Pancreas (tissue), 10 donors: ENCODE measurements around the gene DUSP21. TPM values are rescaled to one million over a fixed set of nuclear protein-coding genes. Genes with fewer than 3 reads are reported as not detected.
"Not testable (repeated sequence)": the region's sequence is repeated elsewhere in the genome, so short reads cannot be mapped to it uniquely, and the experiment has no call there.

Source experiments
- ATAC-seq, 4 donors: fragments of 200-7000 bp; cut with Tn5 transposase; one replicate each; pipeline versions ENCODE4 v1.8.0 to v1.9.1; 2020; ENCODE audit warnings: mild to moderate bottlenecking in 4 of 4, moderate library complexity in 4 of 4
- DNase-seq, 6 donors: peaks; one replicate each; pipeline ENCODE4 v3.0.0-alpha.2; 2020
- FAIRE-seq: peaks from 2 replicates; lab custom pipeline; 2012; peaks lifted over from hg19 to GRCh38; lab: Jason Lieb, UNC
- H3K27ac ChIP-seq, 4 donors: fragments of 200-600 bp; sonication (generic); 1 replicate in 3 of 4; 2 replicates in 1 of 4; pipeline versions ENCODE4 v1.5.0 to v1.8.0; 2020
- H3K27me3 ChIP-seq, 4 donors: fragments of 200-600 bp; one replicate each; pipeline ENCODE4 v1.8.0; 2021
- H3K36me3 ChIP-seq, 3 donors: fragments of 200-600 bp; sonication (generic) in 1 of 3; one replicate each; pipeline versions ENCODE4 v1.5.0 to v1.8.0; 2020 to 2021
- H3K4me1 ChIP-seq, 3 donors: fragments of 200-600 bp; one replicate each; pipeline ENCODE4 v1.8.0; 2021
- H3K4me3 ChIP-seq, 4 donors: fragments of 200-600 bp; sonication (generic) in 2 of 4; one replicate each; pipeline versions ENCODE4 v1.5.0 to v1.8.0; 2020 to 2021
- H3K9me3 ChIP-seq, 4 donors: fragments of 200-600 bp; one replicate each; pipeline ENCODE4 v1.8.0; 2021
- WGBS, 2 donors: extraction: QIAGEN DNeasy Blood & Tissue Kit; methylation state at CpG; one replicate each; pipeline ENCODE4 v1.1.7; 2013; 5-methylcytosine and 5-hydroxymethylcytosine counted together
- intact Hi-C, 3 donors: fragments of 100-400 bp; cut with DNase I; formaldehyde crosslinking; loops; one replicate each; pipeline versions ENCODE4 v1.11.1 to v1.14.2; 2022
- polyA plus RNA-seq, 2 donors: library from polyadenylated mRNA; stranded (reverse); fragments of 200-250 nt; gene quantifications; one replicate each; pipeline ENCODE4 v1.2.3, GENCODE V29; 2013
- total RNA-seq, 6 donors: library from RNA; stranded (reverse); fragmentation: NEBNext Ultra II Directional in 4 of 6; extraction: Animal tissue kit (Norgen Biotek cat#: 25700) in 4 of 6; gene quantifications; one replicate each; pipeline versions ENCODE4 v1.2.1 to v1.2.4, GENCODE V29; 2021 to 2023
- TF ChIP-seq, protein P1 (sequence below), 4 donors: fragments of 200-600 bp; sonication (generic) in 3 of 4; IDR thresholded peaks; one replicate each; pipeline versions ENCODE4 v1.5.0 to v1.8.0; 2021; ENCODE audit warnings: antibody characterized with exemption in 4 of 4
- donor health status: healthy with polysubstance abuse.
- donor health status: DM: no; HTN: no; CAD: no; lungs with moderate emphysema.
- donor health status: DM: no; HTN: no; CAD: no.
- donor health status: control.
- donor health status: control.
- donor health status: Bipolar disorder and iron deficiency.
- donor health status: DM: yes; HTN: yes; CAD: no.
- donor health status: DM: no; HTN: no; CAD: no.
- donor health status: DM: no; HTN: no; CAD: no.
- donor health status: DM: yes; HTN: yes; CAD: no.

Gene DUSP21
- total and polyA plus RNA-seq, 8 donors, result not detected

DNA sequence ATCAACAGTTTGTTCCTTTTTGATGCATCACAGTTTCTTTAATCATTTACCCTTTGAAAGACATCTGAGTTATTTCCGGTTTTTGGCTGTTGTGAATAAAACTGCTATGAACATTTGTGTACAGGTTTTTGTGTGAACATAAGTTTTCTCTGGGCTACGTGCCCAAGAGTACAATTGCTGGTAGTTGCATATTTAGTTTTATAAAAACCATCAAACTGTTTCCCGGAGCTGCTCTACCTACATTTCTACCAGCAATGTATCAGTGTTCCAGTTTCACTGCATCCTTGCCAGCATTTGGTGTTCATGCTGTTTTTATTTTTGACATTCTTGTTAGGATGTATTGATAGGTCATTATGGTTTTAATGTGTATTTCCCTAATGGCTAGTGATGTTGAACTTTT, 46.4 kb downstream of the DUSP21 start:
- no peaks in the 10 kb centered on the region for H3K9me3 ChIP-seq
- peaks cover 6 to 13% (median 12%) of the 10 kb centered on the region in 3 donors for H3K4me1 ChIP-seq
- DNase-seq, result no peak
- H3K36me3 ChIP-seq, result no peaks in the 10 kb centered on the region
- 28 to 33% methylated on average over 3 of the region's 3 CpGs for WGBS, 2 donors
- TF ChIP-seq, protein P1, sequence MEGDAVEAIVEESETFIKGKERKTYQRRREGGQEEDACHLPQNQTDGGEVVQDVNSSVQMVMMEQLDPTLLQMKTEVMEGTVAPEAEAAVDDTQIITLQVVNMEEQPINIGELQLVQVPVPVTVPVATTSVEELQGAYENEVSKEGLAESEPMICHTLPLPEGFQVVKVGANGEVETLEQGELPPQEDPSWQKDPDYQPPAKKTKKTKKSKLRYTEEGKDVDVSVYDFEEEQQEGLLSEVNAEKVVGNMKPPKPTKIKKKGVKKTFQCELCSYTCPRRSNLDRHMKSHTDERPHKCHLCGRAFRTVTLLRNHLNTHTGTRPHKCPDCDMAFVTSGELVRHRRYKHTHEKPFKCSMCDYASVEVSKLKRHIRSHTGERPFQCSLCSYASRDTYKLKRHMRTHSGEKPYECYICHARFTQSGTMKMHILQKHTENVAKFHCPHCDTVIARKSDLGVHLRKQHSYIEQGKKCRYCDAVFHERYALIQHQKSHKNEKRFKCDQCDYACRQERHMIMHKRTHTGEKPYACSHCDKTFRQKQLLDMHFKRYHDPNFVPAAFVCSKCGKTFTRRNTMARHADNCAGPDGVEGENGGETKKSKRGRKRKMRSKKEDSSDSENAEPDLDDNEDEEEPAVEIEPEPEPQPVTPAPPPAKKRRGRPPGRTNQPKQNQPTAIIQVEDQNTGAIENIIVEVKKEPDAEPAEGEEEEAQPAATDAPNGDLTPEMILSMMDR (IDR thresholded peaks at IDR 0.05), result no peak
- no peak overlapping the region for H3K27ac ChIP-seq
- intact Hi-C loops, result no loop called here
- H3K27me3 ChIP-seq, result no peaks in the 10 kb centered on the region
- no peak overlapping the region for H3K4me3 ChIP-seq
- peak in 2 of 4 donors; percentile 14 to 36 for ATAC-seq
- FAIRE-seq, result no peak

DNA sequence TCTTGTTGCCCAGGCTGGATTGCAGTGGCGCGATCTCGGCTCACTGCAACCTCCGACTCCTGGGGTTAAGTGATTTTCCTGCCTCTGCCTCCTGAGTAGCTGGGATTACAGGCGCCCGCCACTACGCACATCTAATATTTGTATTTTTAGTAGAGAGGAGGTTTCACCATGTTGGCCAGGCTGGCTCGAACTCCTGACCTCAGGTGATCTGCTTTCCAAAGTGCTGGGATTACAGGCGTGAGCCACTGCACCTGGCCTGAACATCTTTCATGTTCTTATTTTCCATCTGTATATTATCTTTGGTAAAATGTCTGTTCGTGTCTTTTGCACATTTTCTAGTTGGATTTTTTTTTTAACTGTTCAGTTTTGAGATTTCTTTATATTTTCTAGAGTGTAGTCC, 46.9 kb downstream of the DUSP21 start:
- peaks cover 6 to 13% (median 12%) of the 10 kb centered on the region in 3 donors for H3K4me1 ChIP-seq
- H3K36me3 ChIP-seq, H3K27ac ChIP-seq, DNase-seq, FAIRE-seq, ATAC-seq, H3K9me3 ChIP-seq, H3K4me3 ChIP-seq, H3K27me3 ChIP-seq, intact Hi-C loops: not testable (repeated sequence)
- 87 to 93% methylated on average over 9 to 10 of the region's 10 CpGs for WGBS, 2 donors

DNA sequence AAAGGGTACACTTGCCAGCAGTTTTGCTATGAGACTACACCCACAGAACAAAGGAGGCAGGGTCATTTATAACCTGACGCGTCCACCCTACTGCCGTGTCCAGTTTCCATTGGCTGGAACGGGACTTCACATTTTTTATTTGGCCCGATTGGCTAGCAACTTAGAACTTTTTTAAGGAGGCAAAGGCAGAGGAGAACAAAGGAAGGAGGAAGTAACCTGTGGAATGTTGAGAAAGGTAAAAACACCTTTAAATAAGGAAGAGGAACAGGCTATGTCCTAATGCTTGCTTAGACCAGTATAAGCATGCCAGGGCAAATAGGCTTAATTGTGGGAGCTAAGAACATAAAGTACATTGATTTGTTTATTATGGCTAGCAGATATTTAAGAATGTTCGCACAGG, 47.8 kb downstream of the DUSP21 start:
- WGBS, 2 donors, result 87 to 89% methylated on average over 6 of the region's 6 CpGs
- H3K4me3 ChIP-seq, result no peak overlapping the region

More for the DNA sequence above, 47.8 kb downstream of the DUSP21 start:
- ATAC-seq, result no peak
- TF ChIP-seq, protein P1 (IDR thresholded peaks at IDR 0.05), result no peak
- intact Hi-C loops, result no loop called here
- no peak for FAIRE-seq
- Histone ChIP-seq H3K27me3 (no peaks in the 10 kb centered on the region), H3K9me3 (no peaks in the 10 kb centered on the region), H3K27ac (no peak overlapping the region), H3K4me1 (peaks cover 6 to 13% (median 12%) of the 10 kb centered on the region in 3 donors), H3K36me3 (no peaks in the 10 kb centered on the region)
- no peak for DNase-seq

Other genes with a start within 250 kb of the DUSP21 start
- gene KDM6A, start 29.2 kb downstream of the DUSP21 start, total RNA-seq, result 10 to 100 TPM in 5 of 6 donors, 1 to 10 TPM in 1; 8.7 to 27.5 (median 16.3) TPM
- 10 to 100 TPM in 1 of 2 donors, 1 to 10 TPM in 1; 5.5 to 16.9 TPM for gene KDM6A, start 29.2 kb downstream of the DUSP21 start, polyA plus RNA-seq